ENCODE data around the gene STEAP4. TPM values are rescaled to one million over a fixed set of nuclear protein-coding genes. Genes with fewer than 3 reads are reported as not detected.
A peak's percentile ranks its signal among the peaks of the same experiment; 100 is the strongest.

The STEAP4 gene
- total RNA-seq, 4 donors from 2014 or later = 45.2 to 239 (median 82.2) TPM

DNA sequence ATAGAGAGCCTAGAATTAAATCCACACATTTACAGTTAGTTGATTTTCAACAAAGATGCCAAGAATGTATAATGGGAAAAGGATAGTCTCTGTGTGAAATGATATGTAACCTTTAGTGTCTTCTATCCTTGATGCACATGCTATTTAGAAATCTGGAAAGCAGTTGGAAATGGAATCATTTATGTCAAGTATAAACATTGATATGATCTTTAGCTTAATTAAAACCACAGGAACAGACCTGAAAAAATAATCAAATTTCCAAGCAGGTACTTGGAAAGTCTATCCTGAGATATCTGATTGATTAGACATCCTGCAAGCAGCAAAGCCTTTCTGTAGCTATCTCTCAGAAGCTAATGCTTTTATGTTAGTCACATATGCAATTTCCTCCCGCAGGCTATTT, 62.4 kb downstream of the STEAP4 start:
- DNase-seq (ENCODE audit: low spot score in 2 of 2) = no peak
- WGBS, 2 donors = 97 to 98% methylated on average over 1 of the region's 1 CpG

DNA sequence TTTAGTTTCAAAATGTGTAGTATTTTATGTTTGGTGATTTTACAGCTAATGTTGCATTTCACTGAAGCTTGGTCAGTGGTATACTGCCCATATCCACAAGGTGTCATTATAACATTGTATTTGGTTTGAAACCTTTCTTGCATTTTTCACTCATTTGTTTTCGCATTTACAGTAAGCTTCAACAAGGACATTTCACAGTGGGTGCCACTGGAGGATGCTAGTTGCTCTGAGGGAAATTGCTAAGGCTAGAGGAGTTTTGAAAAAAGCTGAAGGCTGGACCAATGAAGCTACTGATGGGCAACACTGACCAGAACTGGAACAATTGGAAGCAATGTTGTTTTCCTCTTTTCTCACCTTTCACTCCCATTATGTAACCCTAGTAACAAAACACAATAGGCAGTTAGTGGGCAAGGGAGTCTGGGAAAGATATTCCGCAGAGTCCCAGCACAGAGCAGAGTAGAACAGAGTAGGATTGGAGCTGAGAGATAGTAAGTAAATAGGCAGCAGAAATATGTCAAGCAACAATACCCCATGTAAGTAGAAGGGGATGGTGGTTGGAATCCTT, 63.3 kb downstream of the STEAP4 start:
- DNase-seq (ENCODE audit: low spot score in 2 of 2) = peak in 1 of 2 donors; percentile 52
- 25 to 27% methylated on average over 2 of the region's 2 CpGs for WGBS, 2 donors
- peak in 1 of 2 donors; percentile 55 for TF ChIP-seq EP300 (IDR thresholded peaks at IDR 0.05)
- no peak for TF ChIP-seq POLR2A (IDR thresholded peaks at IDR 0.05)
- TF ChIP-seq, protein P1, sequence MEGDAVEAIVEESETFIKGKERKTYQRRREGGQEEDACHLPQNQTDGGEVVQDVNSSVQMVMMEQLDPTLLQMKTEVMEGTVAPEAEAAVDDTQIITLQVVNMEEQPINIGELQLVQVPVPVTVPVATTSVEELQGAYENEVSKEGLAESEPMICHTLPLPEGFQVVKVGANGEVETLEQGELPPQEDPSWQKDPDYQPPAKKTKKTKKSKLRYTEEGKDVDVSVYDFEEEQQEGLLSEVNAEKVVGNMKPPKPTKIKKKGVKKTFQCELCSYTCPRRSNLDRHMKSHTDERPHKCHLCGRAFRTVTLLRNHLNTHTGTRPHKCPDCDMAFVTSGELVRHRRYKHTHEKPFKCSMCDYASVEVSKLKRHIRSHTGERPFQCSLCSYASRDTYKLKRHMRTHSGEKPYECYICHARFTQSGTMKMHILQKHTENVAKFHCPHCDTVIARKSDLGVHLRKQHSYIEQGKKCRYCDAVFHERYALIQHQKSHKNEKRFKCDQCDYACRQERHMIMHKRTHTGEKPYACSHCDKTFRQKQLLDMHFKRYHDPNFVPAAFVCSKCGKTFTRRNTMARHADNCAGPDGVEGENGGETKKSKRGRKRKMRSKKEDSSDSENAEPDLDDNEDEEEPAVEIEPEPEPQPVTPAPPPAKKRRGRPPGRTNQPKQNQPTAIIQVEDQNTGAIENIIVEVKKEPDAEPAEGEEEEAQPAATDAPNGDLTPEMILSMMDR (IDR thresholded peaks at IDR 0.05) = peak; percentile 48 to 87 (median 63)
- Histone ChIP-seq H3K4me3 (no peak overlapping the region), H3K27ac (no peak overlapping the region), H3K36me3 (no peaks in the 10 kb centered on the region), H3K4me1 (peaks cover 0 to 5% (median 2%) of the 10 kb centered on the region in 4 donors), H3K27me3 (no peaks in the 10 kb centered on the region), H3K9me3 (no peaks in the 10 kb centered on the region)

More for the DNA sequence above, 62.4 kb downstream of the STEAP4 start:
- H3K36me3 ChIP-seq = no peaks in the 10 kb centered on the region
- H3K27ac ChIP-seq = no peak overlapping the region
- H3K4me1 ChIP-seq = peaks cover 0 to 5% (median 2%) of the 10 kb centered on the region in 4 donors
- TF ChIP-seq EP300 (IDR thresholded peaks at IDR 0.05) (no peak), POLR2A (IDR thresholded peaks at IDR 0.05) (no peak)
- TF ChIP-seq, protein P1 (IDR thresholded peaks at IDR 0.05) = no peak
- no peaks in the 10 kb centered on the region for H3K9me3 ChIP-seq
- no peaks in the 10 kb centered on the region for H3K27me3 ChIP-seq
- no peak overlapping the region for H3K4me3 ChIP-seq

DNA sequence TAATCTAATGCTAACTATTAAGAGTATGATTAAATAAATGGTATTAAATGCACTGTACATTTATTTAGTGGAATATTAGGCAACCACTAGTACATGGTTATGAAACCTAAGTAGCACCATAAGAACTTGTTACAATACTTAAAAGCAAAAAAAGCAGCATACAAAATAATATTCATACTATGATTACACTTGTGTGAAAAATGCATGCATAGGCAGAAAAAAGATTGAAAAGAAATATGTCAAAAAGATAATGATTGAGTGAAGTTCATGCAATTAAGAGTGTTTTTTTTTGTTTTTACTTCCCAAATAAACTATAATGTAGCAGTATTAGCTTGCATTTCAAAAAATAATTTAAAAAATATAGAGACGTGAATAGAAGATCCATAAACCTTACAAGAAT, 66.8 kb downstream of the STEAP4 start:
- Histone ChIP-seq H3K4me1 (peaks cover 0 to 5% (median 2%) of the 10 kb centered on the region in 4 donors), H3K36me3 (no peaks in the 10 kb centered on the region), H3K27ac (no peak overlapping the region), H3K4me3 (no peak overlapping the region), H3K9me3 (no peaks in the 10 kb centered on the region), H3K27me3 (no peaks in the 10 kb centered on the region)
- no peak for DNase-seq (ENCODE audit: low spot score in 2 of 2)
- 90 to 95% methylated on average over 1 of the region's 1 CpG for WGBS, 2 donors
- TF ChIP-seq, protein P1 (IDR thresholded peaks at IDR 0.05) = no peak
- no peak for TF ChIP-seq POLR2A (IDR thresholded peaks at IDR 0.05)
- no peak for TF ChIP-seq EP300 (IDR thresholded peaks at IDR 0.05)

DNA sequence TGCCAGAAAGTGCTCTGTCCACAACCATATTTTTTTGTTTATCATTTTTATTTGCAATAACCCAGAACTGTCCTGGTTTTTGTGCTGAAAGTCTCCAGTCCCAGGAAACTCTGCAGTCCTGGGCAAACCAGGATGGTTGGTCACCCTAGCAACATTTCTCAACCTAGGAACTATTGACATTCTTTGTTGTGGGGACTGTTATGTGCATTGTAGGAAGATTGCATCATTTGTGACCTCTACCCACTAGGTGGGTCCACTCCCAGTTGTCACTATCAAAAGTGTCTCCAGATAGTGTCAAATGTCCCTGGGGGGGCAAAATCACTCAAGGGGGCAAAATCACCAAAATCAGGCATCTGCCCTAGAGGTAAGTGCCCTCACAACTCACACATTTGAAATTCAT, 72.9 kb downstream of the STEAP4 start:
- H3K36me3 ChIP-seq = no peaks in the 10 kb centered on the region
- DNase-seq (ENCODE audit: low spot score in 2 of 2) = no peak
- H3K27me3 ChIP-seq = no peaks in the 10 kb centered on the region
- H3K9me3 ChIP-seq = peaks cover 0 to under 1% (median 0%) of the 10 kb centered on the region in 4 donors
- no peak overlapping the region for H3K4me3 ChIP-seq
- H3K27ac ChIP-seq = no peak overlapping the region
- no peaks in the 10 kb centered on the region for H3K4me1 ChIP-seq
- TF ChIP-seq EP300 (IDR thresholded peaks at IDR 0.05) = no peak
- TF ChIP-seq, protein P1 (IDR thresholded peaks at IDR 0.05) = no peak
- TF ChIP-seq POLR2A (IDR thresholded peaks at IDR 0.05) = no peak

DNA sequence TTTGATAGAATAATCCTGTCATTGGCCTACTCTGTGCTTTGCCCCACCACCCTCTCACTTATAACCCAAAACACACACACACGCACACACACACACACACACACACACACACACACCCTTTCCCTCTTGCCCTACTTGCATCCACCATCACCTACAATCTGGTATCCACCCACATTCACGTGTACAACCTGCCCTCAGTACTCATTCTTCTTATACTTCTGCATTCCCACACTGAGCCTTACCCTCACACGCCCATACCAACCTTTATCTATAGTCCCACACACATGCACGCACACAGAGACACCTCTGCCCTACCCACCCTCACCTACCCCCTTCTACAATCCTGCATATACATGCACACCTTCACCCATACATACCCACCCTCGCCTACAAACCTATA, 76.0 kb downstream of the STEAP4 start:
- Histone ChIP-seq H3K27me3 (no peaks in the 10 kb centered on the region), H3K9me3 (peaks cover 0 to 5% (median 0%) of the 10 kb centered on the region in 4 donors), H3K4me3 (no peak overlapping the region), H3K36me3 (no peaks in the 10 kb centered on the region), H3K4me1 (no peaks in the 10 kb centered on the region), H3K27ac (no peak overlapping the region)
- WGBS, 2 donors = 86% methylated on average over 5 of the region's 5 CpGs
- no peak for DNase-seq (ENCODE audit: low spot score in 2 of 2)
- TF ChIP-seq POLR2A (IDR thresholded peaks at IDR 0.05) (no peak), EP300 (IDR thresholded peaks at IDR 0.05) (no peak)
- TF ChIP-seq, protein P1 (IDR thresholded peaks at IDR 0.05) = no peak
